Measurements from ENCODE around the gene REG4. TPM values are rescaled to one million over a fixed set of nuclear protein-coding genes. Genes with fewer than 3 reads are reported as not detected.

The REG4 gene
- total and polyA plus RNA-seq, 2 donors (not counting 1 experiment from before 2014, with no cell fraction given), result not detected

DNA sequence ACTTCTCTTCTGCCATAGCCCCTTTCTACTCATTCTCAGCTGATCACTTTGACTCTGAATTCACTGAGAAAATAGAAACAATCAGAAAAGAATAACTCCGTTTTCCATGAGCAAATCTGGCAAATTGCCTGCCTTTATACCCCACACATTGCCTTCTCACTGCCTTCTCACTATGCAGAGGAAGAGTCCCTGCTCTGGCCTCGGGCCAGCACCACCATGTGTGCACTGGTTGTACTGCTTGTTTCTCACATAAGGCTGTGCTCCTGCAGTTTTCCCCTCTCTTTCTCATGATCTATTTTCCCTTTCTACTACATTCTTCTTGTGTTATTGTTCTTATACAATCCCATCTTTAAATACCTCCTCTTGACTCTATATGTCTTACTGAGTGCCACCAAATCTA, 40.2 kb downstream of the REG4 start:
- no peaks in the 10 kb centered on the region for H3K79me2 ChIP-seq (ENCODE audit: control insufficient read depth, insufficient read depth, low read length)
- no peaks in the 10 kb centered on the region for H4K20me1 ChIP-seq (ENCODE audit: control insufficient read depth, extremely low read depth, insufficient read depth, low read length)
- H2AFZ ChIP-seq (ENCODE audit: low read length), result no peak overlapping the region
- H3K27me3 ChIP-seq (ENCODE audit: control insufficient read depth, insufficient read depth, low read length), result peaks cover 19% of the 10 kb centered on the region
- no peaks in the 10 kb centered on the region for H3K9me3 ChIP-seq (ENCODE audit: control insufficient read depth, insufficient read depth, low read depth, low read length)
- no peak overlapping the region for H3K27ac ChIP-seq (ENCODE audit: insufficient read depth, low read length)
- no peak overlapping the region for H3K4me2 ChIP-seq (ENCODE audit: extremely low read depth, insufficient read depth, low read length)
- peaks cover 2% of the 10 kb centered on the region for H3K4me1 ChIP-seq (ENCODE audit: control insufficient read depth, extremely low read depth, insufficient read depth, low read length)
- no peaks in the 10 kb centered on the region for H3K36me3 ChIP-seq (ENCODE audit: control insufficient read depth, insufficient read depth, low read length)
- no peak overlapping the region for H3K9ac ChIP-seq (ENCODE audit: insufficient read depth, low read length)
- no peak for DNase-seq (ENCODE audit: low read depth in 2 of 2)
- TF ChIP-seq CTCF (conservative IDR thresholded peaks at IDR 0.05 in 1 of 2, IDR thresholded peaks at IDR 0.05 in 1 of 2; ENCODE audit: low read depth in 1 of 2, low read length in 2 of 2), result no peak
- no peak for TF ChIP-seq EZH2 (IDR thresholded peaks at IDR 0.05; ENCODE audit: low read length, missing control alignments)
- H3K4me3 ChIP-seq (replicated peaks in 1 of 4; ENCODE audit: control extremely low read depth in 1 of 4, insufficient read depth in 1 of 4, low read depth in 3 of 4, low read length in 4 of 4), result no peak overlapping the region

DNA sequence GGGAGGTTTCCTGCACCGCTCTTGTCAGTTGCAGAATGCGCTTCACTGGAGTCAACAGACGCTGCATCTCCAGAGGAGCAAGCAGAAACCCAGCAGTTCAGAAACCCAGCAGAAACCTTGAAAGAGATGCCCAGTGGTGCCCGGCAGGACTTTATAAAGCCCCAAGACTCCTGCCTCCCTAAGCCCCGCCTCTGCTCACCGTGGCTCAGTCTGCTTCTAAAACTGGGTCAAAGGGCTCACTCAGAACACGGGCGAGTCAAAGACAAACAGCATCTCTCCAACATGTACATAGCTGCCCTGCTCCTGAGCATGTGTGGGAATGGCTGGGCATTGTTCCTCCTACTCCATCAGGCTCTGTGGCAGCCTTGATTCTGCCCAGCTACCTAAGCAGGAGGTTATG, 42.5 kb downstream of the REG4 start, which contains the start of gene HMGCS2:
Gene HMGCS2 (minus strand): TSS at position 128 of the 400 bp plus-strand sequence. CDS start 61 bp downstream, at position 67.
- Histone ChIP-seq H3K9me3 (ENCODE audit: control insufficient read depth, insufficient read depth, low read depth, low read length) (no peaks in the 10 kb centered on the region), H3K36me3 (ENCODE audit: control insufficient read depth, insufficient read depth, low read length) (no peaks in the 10 kb centered on the region), H3K4me1 (ENCODE audit: control insufficient read depth, extremely low read depth, insufficient read depth, low read length) (no peaks in the 10 kb centered on the region), H3K9ac (ENCODE audit: insufficient read depth, low read length) (no peak within 1 kb of the TSS), H3K27me3 (ENCODE audit: control insufficient read depth, insufficient read depth, low read length) (peaks cover 28% of the 10 kb centered on the region), H3K27ac (ENCODE audit: insufficient read depth, low read length) (no peak within 1 kb of the TSS), H2AFZ (ENCODE audit: low read length) (no peak within 1 kb of the TSS), H3K4me3 (replicated peaks in 1 of 4; ENCODE audit: control extremely low read depth in 1 of 4, insufficient read depth in 1 of 4, low read depth in 3 of 4, low read length in 4 of 4) (no peak within 1 kb of the TSS), H3K4me2 (ENCODE audit: extremely low read depth, insufficient read depth, low read length) (no peak within 1 kb of the TSS), H3K79me2 (ENCODE audit: control insufficient read depth, insufficient read depth, low read length) (no peaks in the 10 kb centered on the region), H4K20me1 (ENCODE audit: control insufficient read depth, extremely low read depth, insufficient read depth, low read length) (no peaks in the 10 kb centered on the region)
- no peak for TF ChIP-seq CTCF (conservative IDR thresholded peaks at IDR 0.05 in 1 of 2, IDR thresholded peaks at IDR 0.05 in 1 of 2; ENCODE audit: low read depth in 1 of 2, low read length in 2 of 2)
- no peak for TF ChIP-seq EZH2 (IDR thresholded peaks at IDR 0.05; ENCODE audit: low read length, missing control alignments)
- no peak for DNase-seq (ENCODE audit: low read depth in 2 of 2)

DNA sequence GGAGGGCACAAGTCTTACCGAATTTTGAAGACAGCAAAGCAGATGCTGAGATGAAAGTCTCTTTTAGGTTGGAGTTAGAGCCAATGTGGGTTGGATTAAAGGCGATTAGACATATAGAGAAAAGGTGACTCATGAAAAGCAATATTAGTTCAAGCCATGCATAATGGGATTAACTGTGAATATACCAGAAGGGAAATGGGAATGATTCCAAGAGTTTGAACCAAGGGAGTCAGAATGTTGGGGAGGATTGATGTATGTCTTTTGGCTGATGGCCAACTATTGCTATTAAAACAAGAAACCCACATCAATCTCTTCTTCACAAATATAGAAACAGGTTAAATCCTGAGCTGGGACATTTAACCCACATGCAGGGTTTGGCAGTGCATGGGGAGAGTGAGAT, 43.8 kb downstream of the REG4 start:
- Histone ChIP-seq H3K9ac (ENCODE audit: insufficient read depth, low read length) (no peak overlapping the region), H3K4me3 (replicated peaks in 1 of 4; ENCODE audit: control extremely low read depth in 1 of 4, insufficient read depth in 1 of 4, low read depth in 3 of 4, low read length in 4 of 4) (no peak overlapping the region), H3K36me3 (ENCODE audit: control insufficient read depth, insufficient read depth, low read length) (no peaks in the 10 kb centered on the region), H3K27me3 (ENCODE audit: control insufficient read depth, insufficient read depth, low read length) (peaks cover 31% of the 10 kb centered on the region), H3K4me2 (ENCODE audit: extremely low read depth, insufficient read depth, low read length) (no peak overlapping the region), H3K27ac (ENCODE audit: insufficient read depth, low read length) (no peak overlapping the region), H4K20me1 (ENCODE audit: control insufficient read depth, extremely low read depth, insufficient read depth, low read length) (no peaks in the 10 kb centered on the region), H3K4me1 (ENCODE audit: control insufficient read depth, extremely low read depth, insufficient read depth, low read length) (no peaks in the 10 kb centered on the region), H2AFZ (ENCODE audit: low read length) (no peak overlapping the region), H3K9me3 (ENCODE audit: control insufficient read depth, insufficient read depth, low read depth, low read length) (no peaks in the 10 kb centered on the region), H3K79me2 (ENCODE audit: control insufficient read depth, insufficient read depth, low read length) (no peaks in the 10 kb centered on the region)
- no peak for DNase-seq (ENCODE audit: low read depth in 2 of 2)
- TF ChIP-seq CTCF (conservative IDR thresholded peaks at IDR 0.05 in 1 of 2, IDR thresholded peaks at IDR 0.05 in 1 of 2; ENCODE audit: low read depth in 1 of 2, low read length in 2 of 2) (no peak), EZH2 (IDR thresholded peaks at IDR 0.05; ENCODE audit: low read length, missing control alignments) (no peak)

Measured in fibroblast of lung (primary cell).